Stomach (tissue), 9 donors: Measurements from ENCODE around the gene ALB. TPM values are rescaled to one million over a fixed set of nuclear protein-coding genes. Genes with fewer than 3 reads are reported as not detected.

Experiments
- DNase-seq, 2 donors: peaks; one replicate each; pipeline versions ENCODE4 v3.0.0 to v3.0.0-alpha.2; 2013 to 2019
- H3K27ac ChIP-seq, 5 donors: fragments of 200-600 bp in 4 of 5; sonication (generic) in 4 of 5; one replicate each; pipeline ENCODE4 v1.5.1; 2013 to 2019; ENCODE audit warnings: mild to moderate bottlenecking in 1 of 5, moderate library complexity in 1 of 5
- H3K27me3 ChIP-seq, 3 donors: fragments of 200-600 bp; sonication (generic); one replicate each; pipeline ENCODE4 v1.5.1; 2017 to 2019; ENCODE audit warnings: mixed run types in 1 of 3
- H3K36me3 ChIP-seq, 4 donors: fragments of 200-600 bp; sonication (generic); 1 replicate in 3 of 4; 2 replicates in 1 of 4; pipeline ENCODE4 v1.5.1; 2016 to 2019
- H3K4me1 ChIP-seq, 4 donors: fragments of 200-600 bp; sonication (generic); one replicate each; pipeline ENCODE4 v1.5.1; 2016 to 2019
- H3K4me3 ChIP-seq, 4 donors: fragments of 200-600 bp; sonication (generic) in 3 of 4; one replicate each; pipeline ENCODE4 v1.5.1; 2016 to 2019; ENCODE audit warnings: mild to moderate bottlenecking in 1 of 4
- H3K9me3 ChIP-seq, 4 donors: fragments of 200-600 bp; sonication (generic); one replicate each; pipeline ENCODE4 v1.5.1; 2016 to 2019
- CTCF ChIP-seq, 7 experiments: fragments of 450-650 bp in 4 of 7; fragments of 200-600 bp in 3 of 7; sonication (generic) in 3 of 7; IDR thresholded peaks; one replicate each; pipeline ENCODE4 v1.5.1; 2016 to 2019; ENCODE audit warnings: antibody characterized with exemption in 7 of 7, control low read depth in 2 of 7, mild to moderate bottlenecking in 1 of 7
- EP300 ChIP-seq: sonication (generic); formaldehyde crosslinking; IDR thresholded peaks from one replicate; pipeline ENCODE4 v1.6.1; 2017; ENCODE audit warnings: antibody characterized with exemption
- POLR2A ChIP-seq, 4 donors: fragments of 450-650 bp; IDR thresholded peaks; one replicate each; pipeline ENCODE4 v1.6.1; 2016; ENCODE audit warnings: antibody characterized with exemption in 4 of 4, control low read depth in 2 of 4, mild to moderate bottlenecking in 1 of 4, moderate library complexity in 1 of 4
- POLR2AphosphoS5 ChIP-seq, 3 donors: sonication (generic); formaldehyde crosslinking; IDR thresholded peaks; one replicate each; pipeline ENCODE4 v1.6.1; 2016; ENCODE audit warnings: antibody characterized with exemption in 3 of 3
- WGBS, 5 donors: extraction: QIAGEN DNeasy Blood & Tissue Kit in 3 of 5; methylation state at CpG; one replicate each; pipeline versions ENCODE4 v1.1.5 to v1.1.7; 2013 to 2018; 5-methylcytosine and 5-hydroxymethylcytosine counted together
- intact Hi-C: fragments of 100-400 bp; cut with DNase I; formaldehyde crosslinking; loops from one replicate; pipeline ENCODE4 v1.15.1; 2023; ENCODE audit warnings: low total_unique reads
- polyA plus RNA-seq, 3 donors: library from polyadenylated mRNA; stranded (reverse); fragments of 200-250 nt; gene quantifications; one replicate each; pipeline ENCODE4 v1.2.3, GENCODE V29; 2013
- total RNA-seq, 5 donors: library from RNA; depleted of rRNA; stranded (reverse); fragments of >200 nt; gene quantifications; one replicate each; pipeline versions ENCODE4 v1.1.0 to v1.2.3, GENCODE V29; 2014 to 2016
- donor health status: healthy with polysubstance abuse.
- donor health status: Bipolar disorder and iron deficiency.
- donor health status: healthy.

ALB gene
- total and polyA plus RNA-seq, 8 donors: 0.48 to 101 (median 3.0) TPM; not detected in 4

GRCh38 chr4:73392936-73393335 lies 11.2 kb upstream of the ALB start:
- Histone ChIP-seq H3K27me3 (no peaks in the 10 kb centered on the region), H3K4me1 (no peaks in the 10 kb centered on the region), H3K27ac (no peak overlapping the region), H3K9me3 (no peaks in the 10 kb centered on the region), H3K4me3 (no peak overlapping the region), H3K36me3 (no peaks in the 10 kb centered on the region)
- WGBS, 5 donors: 78 to 87% (median 85%) methylated on average over 2 of the region's 2 CpGs
- no peak for TF ChIP-seq POLR2A (IDR thresholded peaks at IDR 0.05)
- TF ChIP-seq EP300: no peak
- TF ChIP-seq CTCF (IDR thresholded peaks at IDR 0.05): no peak
- TF ChIP-seq POLR2AphosphoS5 (IDR thresholded peaks at IDR 0.05): no peak
- no peak for DNase-seq
- intact Hi-C loops: no loop called here

- Histone ChIP-seq H3K27ac (no peak overlapping the region), H3K27me3 (no peaks in the 10 kb centered on the region), H3K9me3 (no peaks in the 10 kb centered on the region), H3K4me3 (no peak overlapping the region), H3K4me1 (no peaks in the 10 kb centered on the region), H3K36me3 (no peaks in the 10 kb centered on the region)
- intact Hi-C loops: no loop called here
- no peak for DNase-seq
- WGBS, 5 donors: 78 to 90% (median 81%) methylated on average over 1 of the region's 1 CpG
- TF ChIP-seq POLR2AphosphoS5 (IDR thresholded peaks at IDR 0.05): no peak
- TF ChIP-seq CTCF (IDR thresholded peaks at IDR 0.05): no peak
- TF ChIP-seq POLR2A (IDR thresholded peaks at IDR 0.05): no peak
- no peak for TF ChIP-seq EP300
These were observed 7.8 kb upstream of the ALB start for GRCh38 chr4:73396304-73396703.

- Histone ChIP-seq H3K27me3 (no peaks in the 10 kb centered on the region), H3K4me3 (no peak overlapping the region), H3K9me3 (no peaks in the 10 kb centered on the region), H3K27ac (no peak overlapping the region), H3K36me3 (no peaks in the 10 kb centered on the region), H3K4me1 (no peaks in the 10 kb centered on the region)
- WGBS, 5 donors: 84 to 91% (median 87%) methylated on average over 5 of the region's 5 CpGs
- intact Hi-C loops: no loop called here
- TF ChIP-seq CTCF (IDR thresholded peaks at IDR 0.05) (no peak), POLR2AphosphoS5 (IDR thresholded peaks at IDR 0.05) (no peak), EP300 (no peak), POLR2A (IDR thresholded peaks at IDR 0.05) (no peak)
- DNase-seq: no peak
These were observed 6.8 kb upstream of the ALB start for GRCh38 chr4:73396993-73397972.

GRCh38 chr4:73401412-73401811 lies 2.7 kb upstream of the ALB start:
- intact Hi-C loops: no loop called here
- 17 to 35% (median 24%) methylated on average over 2 of the region's 2 CpGs for WGBS, 5 donors

More at GRCh38 chr4:73401412-73401811, 2.7 kb upstream of the ALB start:
- TF ChIP-seq POLR2A (IDR thresholded peaks at IDR 0.05): no peak
- no peak for TF ChIP-seq CTCF (IDR thresholded peaks at IDR 0.05)
- no peak for TF ChIP-seq EP300
- no peak for TF ChIP-seq POLR2AphosphoS5 (IDR thresholded peaks at IDR 0.05)
- Histone ChIP-seq H3K27me3 (no peaks in the 10 kb centered on the region), H3K4me3 (no peak overlapping the region), H3K36me3 (no peaks in the 10 kb centered on the region), H3K9me3 (no peaks in the 10 kb centered on the region), H3K27ac (no peak overlapping the region), H3K4me1 (peaks cover 0 to 5% (median 0%) of the 10 kb centered on the region in 4 donors)
- DNase-seq: no peak
